ENCODE data around the gene KLHL17. TPM values are rescaled to one million over a fixed set of nuclear protein-coding genes. Genes with fewer than 3 reads are reported as not detected.

KLHL17 gene
- total RNA-seq, 4 donors from 2014 or later: 4.4 to 10.0 (median 5.0) TPM

GRCh38 chr1:974687-975328 lies 14.4 kb downstream of the KLHL17 start:
- TF ChIP-seq CTCF (IDR thresholded peaks at IDR 0.05; ENCODE audit: low read depth): no peak

- TF ChIP-seq CTCF (IDR thresholded peaks at IDR 0.05; ENCODE audit: low read depth): no peak
These were observed 15.0 kb downstream of the KLHL17 start for GRCh38 chr1:975365-975764.

GRCh38 chr1:975896-976683 lies 15.7 kb downstream of the KLHL17 start:
- no peak for TF ChIP-seq CTCF (IDR thresholded peaks at IDR 0.05; ENCODE audit: low read depth)

GRCh38 chr1:978069-978834 lies 17.9 kb downstream of the KLHL17 start:
- no peak for TF ChIP-seq CTCF (IDR thresholded peaks at IDR 0.05; ENCODE audit: low read depth)

DNA sequence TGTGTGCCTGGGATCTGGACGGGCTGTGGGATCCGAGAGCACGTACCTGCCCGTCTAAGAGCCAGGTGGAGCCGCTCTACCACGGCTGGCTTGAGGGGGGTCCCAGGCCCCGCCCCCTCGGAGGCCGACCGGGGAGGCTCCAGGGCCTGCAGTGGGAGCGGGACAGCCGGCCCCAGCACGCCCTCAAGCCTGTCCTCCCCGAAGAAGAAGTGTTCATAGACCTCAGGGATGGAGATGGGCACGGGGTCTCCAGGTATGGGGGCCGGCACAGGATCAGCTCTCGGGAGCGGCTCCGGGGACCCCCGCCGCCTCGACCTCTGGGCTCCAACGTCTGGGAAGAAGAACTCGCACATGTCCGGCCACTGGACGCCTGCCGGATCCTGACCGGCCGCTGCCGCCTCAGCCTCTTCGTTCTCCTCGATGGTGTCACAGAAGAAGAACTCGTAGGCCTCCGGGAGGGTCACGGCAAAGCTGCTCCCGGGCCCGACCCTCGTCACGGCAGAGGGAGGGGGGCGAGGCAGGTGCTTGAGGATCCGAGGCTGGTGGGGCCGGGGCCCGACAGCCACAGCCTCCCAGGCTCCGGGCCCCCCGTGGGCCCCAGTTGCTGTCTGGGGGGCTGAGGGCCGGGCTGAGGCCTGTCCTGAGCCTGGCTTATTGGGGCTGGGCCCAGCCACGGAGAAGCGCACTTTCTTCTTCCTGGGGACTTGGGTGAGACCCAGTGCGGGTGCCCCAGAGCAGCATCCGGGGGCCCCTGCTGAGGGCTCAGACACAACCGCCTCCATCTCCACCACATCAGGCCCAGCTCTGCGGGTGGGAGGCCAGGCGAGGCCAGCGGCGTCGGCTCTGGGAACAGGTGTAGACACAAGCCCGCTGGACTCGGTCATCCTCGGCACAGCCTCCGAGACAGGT lies 18.7 kb downstream of the KLHL17 start:
- no peak for TF ChIP-seq CTCF (IDR thresholded peaks at IDR 0.05; ENCODE audit: low read depth)

DNA sequence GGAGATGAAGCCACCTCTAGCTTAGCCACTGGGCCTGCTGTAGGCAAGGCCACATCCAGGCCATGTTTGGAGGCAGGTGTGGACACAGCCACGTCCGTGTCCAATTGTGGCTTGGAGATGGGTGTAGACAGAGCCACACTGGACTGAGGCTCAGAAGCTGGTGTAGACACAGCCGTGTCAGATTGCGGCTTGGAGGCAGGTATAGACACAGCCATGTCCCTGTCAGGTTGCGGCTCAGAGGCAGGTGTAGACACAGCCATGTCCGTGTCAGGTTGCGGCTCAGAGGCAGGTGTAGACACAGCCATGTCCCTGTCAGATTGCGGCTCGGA lies 19.3 kb downstream of the KLHL17 start:
- no peak for TF ChIP-seq CTCF (IDR thresholded peaks at IDR 0.05; ENCODE audit: low read depth)
